SU-DHL-6 (cell line): ENCODE measurements around the gene PUSL1.

Experiments used
- CTCF ChIP-seq: fragments of 200-600 bp; sonication (generic); IDR thresholded peaks from one replicate; pipeline ENCODE4 v1.5.1; 2017; ENCODE audit warnings: antibody characterized with exemption, mild to moderate bottlenecking, low read length, moderate library complexity; ENCODE audit not compliant: insufficient read depth, poor library complexity, severe bottlenecking
- EZH2phosphoT487 ChIP-seq: fragments of 200-600 bp; sonication (generic), shearing (Covaris generic); conservative IDR thresholded peaks from 2 replicates; pipeline ENCODE4 v1.6.1; 2018; ENCODE audit warnings: mild to moderate bottlenecking, antibody characterized with exemption, low read length, moderate library complexity, mixed read lengths

- TF ChIP-seq CTCF: no peak
- no peak for TF ChIP-seq EZH2phosphoT487
These were observed 32.6 kb upstream of the PUSL1 start for GRCh38 chr1:1275836-1276235.
